ENCODE measurements around the gene ARSG. TPM values are rescaled to one million over a fixed set of nuclear protein-coding genes. Genes with fewer than 3 reads are reported as not detected.

The ARSG gene
- total RNA-seq, 1 experiment from 2014 or later = 7.9 TPM

DNA sequence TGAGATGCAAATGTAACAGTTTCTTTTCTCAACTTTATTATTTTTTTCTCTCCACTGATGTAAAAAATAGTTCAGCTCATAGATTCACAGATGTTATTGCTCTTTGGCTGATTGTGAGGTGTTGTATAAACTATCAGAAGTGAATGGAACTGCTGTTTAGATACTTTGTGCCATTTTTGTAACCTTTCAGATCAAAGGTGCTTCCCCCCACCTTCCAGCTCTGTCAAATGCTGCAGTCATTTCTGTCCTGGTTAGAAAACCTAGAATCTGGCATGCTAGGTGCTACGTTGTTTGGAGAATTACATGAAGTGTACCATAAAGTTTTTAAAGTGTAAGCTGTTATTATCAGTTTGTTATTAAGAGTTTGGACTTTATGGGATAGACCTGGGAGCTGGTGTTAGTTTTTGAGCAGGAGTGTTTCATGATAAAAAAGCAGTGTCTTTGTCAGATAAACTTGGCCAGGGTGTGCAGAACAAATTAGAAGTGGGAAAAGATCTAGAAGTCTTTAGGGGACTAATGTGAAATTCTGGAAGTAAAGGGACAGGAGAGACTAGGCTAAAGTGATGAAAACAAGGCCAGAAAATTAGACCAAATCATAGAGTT, 167.8 kb downstream of the ARSG start (continued):
- no peak for TF ChIP-seq ZNF532 (CRISPR knock-in tag; IDR thresholded peaks at IDR 0.05; ENCODE audit: borderline replicate concordance)
- TF ChIP-seq, protein P1, sequence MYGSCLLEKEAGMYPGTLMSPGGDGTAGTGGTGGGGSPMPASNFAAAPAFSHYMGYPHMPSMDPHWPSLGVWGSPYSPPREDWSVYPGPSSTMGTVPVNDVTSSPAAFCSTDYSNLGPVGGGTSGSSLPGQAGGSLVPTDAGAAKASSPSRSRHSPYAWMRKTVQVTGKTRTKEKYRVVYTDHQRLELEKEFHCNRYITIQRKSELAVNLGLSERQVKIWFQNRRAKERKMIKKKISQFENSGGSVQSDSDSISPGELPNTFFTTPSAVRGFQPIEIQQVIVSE (CRISPR knock-in tag; IDR thresholded peaks at IDR 0.05; ENCODE audit: borderline replicate concordance) = no peak

DNA sequence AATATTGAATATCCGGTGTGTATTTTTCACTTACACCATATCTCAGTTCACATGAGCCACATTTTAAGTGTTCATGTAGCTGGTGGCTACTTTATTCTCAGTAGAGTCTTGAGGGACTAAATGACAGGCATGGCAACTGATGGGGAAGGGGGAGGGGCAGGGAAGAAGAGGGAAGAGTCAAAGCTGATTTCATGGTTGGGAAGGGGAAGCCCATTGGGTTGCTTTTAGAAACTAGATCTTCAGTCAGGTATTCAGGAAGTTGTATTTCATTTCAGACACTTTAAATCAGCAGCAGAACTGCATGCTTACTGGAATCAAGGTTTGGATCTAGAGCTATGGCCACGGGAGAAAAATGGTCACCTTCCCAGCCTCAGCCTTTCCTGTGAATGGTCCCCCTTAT, 168.9 kb downstream of the ARSG start:
- ATAC-seq = no peak
- TF ChIP-seq ELF4 (CRISPR knock-in tag; IDR thresholded peaks at IDR 0.05; ENCODE audit: low read depth) = no peak
- TF ChIP-seq NR2C2 (CRISPR knock-in tag; IDR thresholded peaks at IDR 0.05) = no peak
- no peak for TF ChIP-seq ZNF138 (CRISPR knock-in tag; conservative IDR thresholded peaks at IDR 0.05)
- TF ChIP-seq ZNF532 (CRISPR knock-in tag; IDR thresholded peaks at IDR 0.05; ENCODE audit: borderline replicate concordance) = no peak
- no peak for TF ChIP-seq ZNF219 (CRISPR knock-in tag; IDR thresholded peaks at IDR 0.05; ENCODE audit: borderline replicate concordance)
- TF ChIP-seq SP1 (CRISPR knock-in tag; conservative IDR thresholded peaks at IDR 0.05) = no peak
- no peak for TF ChIP-seq HMGA2 (CRISPR knock-in tag; IDR thresholded peaks at IDR 0.05)
- no peak for TF ChIP-seq RORB (CRISPR knock-in tag; IDR thresholded peaks at IDR 0.05)
- TF ChIP-seq, protein P2, sequence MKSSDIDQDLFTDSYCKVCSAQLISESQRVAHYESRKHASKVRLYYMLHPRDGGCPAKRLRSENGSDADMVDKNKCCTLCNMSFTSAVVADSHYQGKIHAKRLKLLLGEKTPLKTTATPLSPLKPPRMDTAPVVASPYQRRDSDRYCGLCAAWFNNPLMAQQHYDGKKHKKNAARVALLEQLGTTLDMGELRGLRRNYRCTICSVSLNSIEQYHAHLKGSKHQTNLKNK (CRISPR knock-in tag; IDR thresholded peaks at IDR 0.05) = no peak
- TF ChIP-seq JAZF1 (CRISPR knock-in tag; IDR thresholded peaks at IDR 0.05) = no peak
- TF ChIP-seq TEAD4 (CRISPR knock-in tag; IDR thresholded peaks at IDR 0.05) = no peak
- no peak for TF ChIP-seq ZNF416 (CRISPR knock-in tag; IDR thresholded peaks at IDR 0.05)
- no peak for TF ChIP-seq ESRRA (CRISPR knock-in tag; IDR thresholded peaks at IDR 0.05; ENCODE audit: borderline replicate concordance)
- TF ChIP-seq ZNF263 (CRISPR knock-in tag; IDR thresholded peaks at IDR 0.05; ENCODE audit: low read depth) = no peak
- Mint-ChIP-seq H3K4me3 (no peak overlapping the region), H3K36me3 (no peaks in the 10 kb centered on the region), H3K27me3 (ENCODE audit: low read depth) (peaks cover 7% of the 10 kb centered on the region; the same call in 1 of the 2 replicates), H3K9me3 (no peaks in the 10 kb centered on the region), H3K4me1 (peaks cover 54% of the 10 kb centered on the region), H3K27ac (no peak overlapping the region)
- ChIA-PET POLR2A (no interaction called here), CTCF (interaction anchor here (1.4 kb wide), 1 partner anchor 35 kb away, joined by 4 read pairs; no protein-coding TSS in a partner anchor)
- no peak for DNase-seq (ENCODE audit: low spot score)
